Measurements from ENCODE around the gene BHLHA15. TPM values are rescaled to one million over a fixed set of nuclear protein-coding genes. Genes with fewer than 3 reads are reported as not detected.
A peak's percentile ranks its signal among the peaks of the same experiment; 100 is the strongest.

The BHLHA15 gene
- total and polyA plus RNA-seq, 9 of the 15 experiments (the other 6 are each of a cell fraction or from before 2014, with no cell fraction given) = 0.22 to 2.0 (median 1.1) TPM; not detected in 4

DNA sequence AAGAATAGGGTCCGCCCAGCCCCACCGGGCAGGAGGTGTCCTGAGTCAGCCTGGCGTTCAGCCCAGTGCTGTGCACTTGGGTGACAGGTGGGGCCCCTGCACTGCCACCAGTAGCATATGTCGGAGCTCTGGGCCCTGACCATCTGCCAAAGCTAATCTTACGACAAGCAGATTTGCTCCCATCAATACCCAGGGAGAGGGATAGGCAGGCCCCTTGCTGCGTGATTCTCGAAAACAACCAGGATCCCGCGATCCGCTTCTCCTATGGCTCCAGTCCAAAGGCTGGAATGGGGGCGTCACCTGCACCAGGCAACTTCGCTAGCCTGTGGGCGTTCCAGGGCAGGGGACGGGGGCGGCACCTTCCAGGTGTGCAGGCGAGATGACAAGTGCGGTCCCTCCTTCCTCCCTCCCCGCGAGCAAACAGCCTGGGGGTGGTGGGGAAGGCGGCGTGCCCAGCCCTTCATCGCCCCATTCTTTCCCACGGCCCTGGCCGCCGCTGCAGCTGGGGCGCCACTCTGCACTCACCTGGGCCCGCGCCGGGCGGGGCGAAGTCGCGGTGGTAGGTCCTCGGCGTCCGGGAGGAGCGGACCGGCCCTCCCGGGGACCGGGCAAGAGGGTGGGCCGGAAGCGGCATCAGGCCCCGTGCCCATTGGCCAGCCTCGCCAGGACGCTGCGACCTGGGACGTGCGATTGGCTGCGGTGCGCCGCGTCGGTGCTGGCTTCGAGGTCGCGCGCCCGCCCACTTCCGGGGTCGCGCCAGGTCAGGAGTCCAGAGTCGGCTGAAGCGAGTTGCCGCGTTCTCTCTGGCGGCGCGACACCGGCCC is 40.6 kb downstream of the BHLHA15 start, which contains the start of gene TECPR1 (continued):
- TF ChIP-seq YY1 (IDR thresholded peaks at IDR 0.05; ENCODE audit: borderline replicate concordance in 1 of 3, control insufficient read depth in 1 of 3, extremely low read depth in 1 of 3, insufficient read depth in 3 of 3, insufficient read length in 1 of 3, insufficient replicate concordance in 2 of 3, low read depth in 1 of 3, low read length in 2 of 3) (peak in 1 of 3 experiments; percentile 9), CBX3 (IDR thresholded peaks at IDR 0.05; ENCODE audit: borderline replicate concordance in 1 of 2, low read length in 2 of 2) (no peak), SMARCE1 (IDR thresholded peaks at IDR 0.05) (no peak), PRPF4 (IDR thresholded peaks at IDR 0.05; ENCODE audit: insufficient read depth, low read depth, low read length, poor library complexity, severe bottlenecking) (no peak), DACH1 (IDR thresholded peaks at IDR 0.05; ENCODE audit: partially characterized antibody) (no peak), ZNF696 (CRISPR knock-in tag; conservative IDR thresholded peaks at IDR 0.05) (no peak), RBBP5 (IDR thresholded peaks at IDR 0.05; ENCODE audit: borderline replicate concordance, insufficient read depth, low read length, poor library complexity, severe bottlenecking) (peak; percentile 67), HOXB6 (CRISPR knock-in tag; IDR thresholded peaks at IDR 0.05; ENCODE audit: borderline replicate concordance) (no peak), ZNF79 (CRISPR knock-in tag; IDR thresholded peaks at IDR 0.05; ENCODE audit: low read depth) (no peak), RBFOX2 (IDR thresholded peaks at IDR 0.05; ENCODE audit: low read depth, low read length) (peak; percentile 79), ZZZ3 (IDR thresholded peaks at IDR 0.05) (no peak), SUPT5H (IDR thresholded peaks at IDR 0.05) (no peak), ZNF146 (CRISPR knock-in tag; IDR thresholded peaks at IDR 0.05; ENCODE audit: unreplicated experiment) (no peak), JUN (IDR thresholded peaks at IDR 0.05; ENCODE audit: borderline replicate concordance, low read depth, low read length) (no peak), JUN (CRISPR knock-in tag; IDR thresholded peaks at IDR 0.05; ENCODE audit: borderline replicate concordance) (no peak)
- TF ChIP-seq, protein P1, sequence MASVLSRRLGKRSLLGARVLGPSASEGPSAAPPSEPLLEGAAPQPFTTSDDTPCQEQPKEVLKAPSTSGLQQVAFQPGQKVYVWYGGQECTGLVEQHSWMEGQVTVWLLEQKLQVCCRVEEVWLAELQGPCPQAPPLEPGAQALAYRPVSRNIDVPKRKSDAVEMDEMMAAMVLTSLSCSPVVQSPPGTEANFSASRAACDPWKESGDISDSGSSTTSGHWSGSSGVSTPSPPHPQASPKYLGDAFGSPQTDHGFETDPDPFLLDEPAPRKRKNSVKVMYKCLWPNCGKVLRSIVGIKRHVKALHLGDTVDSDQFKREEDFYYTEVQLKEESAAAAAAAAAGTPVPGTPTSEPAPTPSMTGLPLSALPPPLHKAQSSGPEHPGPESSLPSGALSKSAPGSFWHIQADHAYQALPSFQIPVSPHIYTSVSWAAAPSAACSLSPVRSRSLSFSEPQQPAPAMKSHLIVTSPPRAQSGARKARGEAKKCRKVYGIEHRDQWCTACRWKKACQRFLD (CRISPR knock-in tag; IDR thresholded peaks at IDR 0.05) = peak; percentile 60; the same call in 1 of the 2 replicates
- TF ChIP-seq, protein P2, sequence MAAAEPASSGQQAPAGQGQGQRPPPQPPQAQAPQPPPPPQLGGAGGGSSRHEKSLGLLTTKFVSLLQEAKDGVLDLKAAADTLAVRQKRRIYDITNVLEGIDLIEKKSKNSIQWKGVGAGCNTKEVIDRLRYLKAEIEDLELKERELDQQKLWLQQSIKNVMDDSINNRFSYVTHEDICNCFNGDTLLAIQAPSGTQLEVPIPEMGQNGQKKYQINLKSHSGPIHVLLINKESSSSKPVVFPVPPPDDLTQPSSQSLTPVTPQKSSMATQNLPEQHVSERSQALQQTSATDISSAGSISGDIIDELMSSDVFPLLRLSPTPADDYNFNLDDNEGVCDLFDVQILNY (CRISPR knock-in tag; IDR thresholded peaks at IDR 0.05) = no peak

Data from K562 (cell line).